Astrocyte of the spinal cord (primary cell): ENCODE data around the gene INS.
"Not testable (repeated sequence)": the region's sequence is repeated elsewhere in the genome, so short reads cannot be mapped to it uniquely, and the experiment has no call there.

Experiments used
- DNase-seq: peaks from one replicate; pipeline ENCODE4 v3.0.0; 2011; ENCODE audit warnings: low read depth, low spot score
- H3K4me3 ChIP-seq: 2 replicates; pipeline ENCODE4 v1.5.1; 2011; ENCODE audit warnings: low read depth, mild to moderate bottlenecking, low read length, moderate library complexity
- CTCF ChIP-seq: IDR thresholded peaks from 2 replicates; pipeline ENCODE4 v1.5.1; 2012; ENCODE audit warnings: low read depth, mild to moderate bottlenecking, low read length, inconsistent platforms
- in situ Hi-C: cut with HindIII; loops from 2 replicates; pipeline ENCODE4 v1.10.0; 2017; ENCODE audit warnings: low sequenced_read_pairs

INS gene

GRCh38 chr11:2197771-2198520 lies 36.9 kb upstream of the INS start:
- in situ Hi-C loops = no loop called here
- DNase-seq = no peak
- TF ChIP-seq CTCF = no peak
- H3K4me3 ChIP-seq = no peak overlapping the region

- peak; percentile 56 for DNase-seq
- in situ Hi-C loops = no loop called here
- no peak overlapping the region for H3K4me3 ChIP-seq
- TF ChIP-seq CTCF = peak; percentile 93
These were observed 36.2 kb upstream of the INS start for GRCh38 chr11:2196970-2197770.

GRCh38 chr11:2195756-2196088 lies 34.7 kb upstream of the INS start:
- no peak overlapping the region for H3K4me3 ChIP-seq
- DNase-seq = no peak
- no peak for TF ChIP-seq CTCF
- in situ Hi-C loops = no loop called here

GRCh38 chr11:2194877-2195755 lies 34.1 kb upstream of the INS start:
- H3K4me3 ChIP-seq = no peak overlapping the region
- in situ Hi-C loops = no loop called here
- DNase-seq = peak; percentile 15
- peak; percentile 99 for TF ChIP-seq CTCF

- in situ Hi-C loops, DNase-seq, H3K4me3 ChIP-seq: not testable (repeated sequence)
These were observed 33.0 kb upstream of the INS start for GRCh38 chr11:2193888-2194595.

- no peak for TF ChIP-seq CTCF
- in situ Hi-C loops = no loop called here
- no peak overlapping the region for H3K4me3 ChIP-seq
- no peak for DNase-seq
These were observed 32.3 kb upstream of the INS start for GRCh38 chr11:2193099-2193887.
